Left lung (tissue), 10 donors: Measurements from ENCODE around the gene KRTAP10-3. TPM values are rescaled to one million over a fixed set of nuclear protein-coding genes. Genes with fewer than 3 reads are reported as not detected.

Experiments used
- ATAC-seq: fragments of 200-7000 bp; cut with Tn5 transposase; one replicate; pipeline ENCODE4 v1.9.1; 2020; ENCODE audit warnings: moderate library complexity
- DNase-seq, 4 donors: peaks; one replicate each; pipeline ENCODE4 v3.0.0-alpha.2; 2013 to 2020
- H3K27ac ChIP-seq, 2 donors: fragments of 200-600 bp; sonication (generic) in 1 of 2; one replicate each; pipeline versions ENCODE4 v1.5.0 to v1.8.0; 2020 to 2021
- H3K27me3 ChIP-seq, 2 donors: fragments of 200-600 bp; sonication (generic) in 1 of 2; one replicate each; pipeline versions ENCODE4 v1.5.0 to v1.8.0; 2020 to 2021
- H3K36me3 ChIP-seq, 2 donors: fragments of 200-600 bp; sonication (generic) in 1 of 2; one replicate each; pipeline versions ENCODE4 v1.5.0 to v1.8.0; 2020 to 2021
- H3K4me1 ChIP-seq, 2 donors: fragments of 200-600 bp; one replicate each; pipeline ENCODE4 v1.8.0; 2021
- H3K4me3 ChIP-seq, 2 donors: fragments of 200-600 bp; sonication (generic) in 1 of 2; one replicate each; pipeline versions ENCODE4 v1.5.0 to v1.8.0; 2020 to 2021; ENCODE audit warnings: mild to moderate bottlenecking in 1 of 2
- H3K9me3 ChIP-seq, 2 donors: fragments of 200-600 bp; sonication (generic) in 1 of 2; one replicate each; pipeline versions ENCODE4 v1.5.0 to v1.8.0; 2020 to 2021
- CTCF ChIP-seq, 2 donors: fragments of 200-600 bp; sonication (generic) in 1 of 2; IDR thresholded peaks; one replicate each; pipeline versions ENCODE4 v1.5.0 to v1.8.0; 2021; ENCODE audit warnings: antibody characterized with exemption in 2 of 2
- intact Hi-C, 2 donors: fragments of 100-400 bp; cut with DNase I; formaldehyde crosslinking; loops; one replicate each; pipeline versions ENCODE4 v1.11.2 to v1.14.2; 2022
- polyA plus RNA-seq, 6 donors: library from polyadenylated mRNA; unstranded; fragments of 120-200 nt; gene quantifications; one replicate each; pipeline ENCODE4 v1.2.1, GENCODE V29; 2013; ENCODE audit not compliant: insufficient read length in 6 of 6
- total RNA-seq, 2 donors: library from RNA; stranded (reverse); fragmentation: NEBNext Ultra II Directional; extraction: Animal tissue kit (Norgen Biotek cat#: 25700); gene quantifications; one replicate each; pipeline ENCODE4 v1.2.1, GENCODE V29; 2021
- donor health status: DM: no; HTN: yes; CAD: no.
- donor health status: DM: no; HTN: no; CAD: no.

The KRTAP10-3 gene
- total and polyA plus RNA-seq, 8 donors: not detected

GRCh38 chr21:44511219-44511937 lies 47.2 kb downstream of the KRTAP10-3 start:
- Histone ChIP-seq H3K27me3 (peaks cover 0 to 61% of the 10 kb centered on the region in 2 donors), H3K4me1 (peaks cover 0 to 8% of the 10 kb centered on the region in 2 donors), H3K36me3 (no peaks in the 10 kb centered on the region), H3K27ac (no peak overlapping the region), H3K4me3 (no peak overlapping the region), H3K9me3 (no peaks in the 10 kb centered on the region)
- no peak for ATAC-seq
- TF ChIP-seq CTCF (IDR thresholded peaks at IDR 0.05): no peak
- intact Hi-C loops: no loop called here
- peak in 1 of 4 donors; percentile 47 for DNase-seq

GRCh38 chr21:44510508-44511218 lies 47.9 kb downstream of the KRTAP10-3 start:
- Histone ChIP-seq H3K27ac (no peak overlapping the region), H3K36me3 (no peaks in the 10 kb centered on the region), H3K27me3 (peaks cover 0 to 67% of the 10 kb centered on the region in 2 donors), H3K9me3 (no peaks in the 10 kb centered on the region), H3K4me3 (no peak overlapping the region), H3K4me1 (peaks cover 0 to 8% of the 10 kb centered on the region in 2 donors)
- TF ChIP-seq CTCF (IDR thresholded peaks at IDR 0.05): peak; percentile 56 to 75
- intact Hi-C loops: no loop called here
- DNase-seq: peak in 3 of 4 donors; percentile 50 to 91 (median 63)
- ATAC-seq: peak; percentile 86

GRCh38 chr21:44510109-44510507 lies 48.5 kb downstream of the KRTAP10-3 start:
- H3K9me3 ChIP-seq: no peaks in the 10 kb centered on the region
- DNase-seq (peak in 1 of 4 donors; percentile 60), ATAC-seq (no peak)
- peaks cover 0 to 8% of the 10 kb centered on the region in 2 donors for H3K4me1 ChIP-seq
- H3K36me3 ChIP-seq: no peaks in the 10 kb centered on the region
- no peak for TF ChIP-seq CTCF (IDR thresholded peaks at IDR 0.05)
- H3K4me3 ChIP-seq: no peak overlapping the region
- no peak overlapping the region for H3K27ac ChIP-seq
- H3K27me3 ChIP-seq: peaks cover 0 to 67% of the 10 kb centered on the region in 2 donors
- intact Hi-C loops: no loop called here

- H3K27me3 ChIP-seq: peaks cover 0 to 67% of the 10 kb centered on the region in 2 donors
- DNase-seq (peak in 2 of 4 donors; percentile 75 to 82), ATAC-seq (peak; percentile 92)
- no peaks in the 10 kb centered on the region for H3K9me3 ChIP-seq
- H3K4me3 ChIP-seq: no peak overlapping the region
- H3K4me1 ChIP-seq: peaks cover 0 to 8% of the 10 kb centered on the region in 2 donors
- TF ChIP-seq CTCF (IDR thresholded peaks at IDR 0.05): peak in 1 of 2 donors; percentile 42
- H3K36me3 ChIP-seq: no peaks in the 10 kb centered on the region
- intact Hi-C loops: no loop called here
- H3K27ac ChIP-seq: no peak overlapping the region
Observed at GRCh38 chr21:44509539-44509938, 49.1 kb downstream of the KRTAP10-3 start.
